A673 (cell line): Measurements from ENCODE around the gene SLC7A6. TPM values are rescaled to one million over a fixed set of nuclear protein-coding genes. Genes with fewer than 3 reads are reported as not detected.

Experiments used
- BruUV-seq: library from RNA; stranded (reverse); fragments of 400-500 nt; replicated peaks from 2 replicates; lab custom pipeline; 2021; lab: Mats Ljungman, UMichigan
- CTCF ChIA-PET: fragments of 300-600 bp; sonication (Branson Sonifier 250); formaldehyde crosslinking; loops from one replicate; lab custom pipeline; 2022; ENCODE audit warnings: antibody characterized with exemption; lab: Charles Lee
- POLR2A ChIA-PET: fragments of 300-600 bp; sonication (Branson Sonifier 250); formaldehyde crosslinking; loops from one replicate; lab custom pipeline; 2022; ENCODE audit warnings: antibody characterized with exemption; ENCODE audit not compliant: low non-redundant PET; lab: Charles Lee
- DNase-seq: peaks from one replicate; pipeline ENCODE4 v3.0.0-alpha.2; 2015; ENCODE audit warnings: low spot score
- H3K27ac ChIP-seq: fragments of 200-600 bp; sonication (generic); 2 replicates; pipeline ENCODE4 v1.5.1; 2016; ENCODE audit warnings: mixed run types, low read depth, mild to moderate bottlenecking, mixed read lengths, antibody characterized with exemption, low read length; ENCODE audit not compliant: poor library complexity, severe bottlenecking
- H3K27me3 ChIP-seq: fragments of 200-600 bp; sonication (generic); replicated peaks from 2 replicates; pipeline ENCODE4 v1.6.1; 2017; ENCODE audit warnings: mixed run types, low read depth, mild to moderate bottlenecking, mixed read lengths, antibody characterized with exemption, low read length; ENCODE audit not compliant: insufficient read depth, poor library complexity
- H3K36me3 ChIP-seq: fragments of 200-600 bp; sonication (generic); 2 replicates; pipeline ENCODE4 v1.6.1; 2016; ENCODE audit warnings: mixed run types, mild to moderate bottlenecking, mixed read lengths, antibody characterized with exemption, low read length; ENCODE audit not compliant: insufficient read depth, poor library complexity, severe bottlenecking
- H3K4me1 ChIP-seq: fragments of 200-600 bp; sonication (generic); 2 replicates; pipeline ENCODE4 v1.6.1; 2017; ENCODE audit warnings: mixed run types, mild to moderate bottlenecking, mixed read lengths, antibody characterized with exemption, low read length; ENCODE audit not compliant: insufficient read depth, poor library complexity, severe bottlenecking
- H3K4me3 ChIP-seq: fragments of 200-600 bp; sonication (generic); 2 replicates; pipeline ENCODE4 v1.5.1; 2016; ENCODE audit warnings: low read depth, mixed run types, mild to moderate bottlenecking, mixed read lengths, low read length; ENCODE audit not compliant: poor library complexity, severe bottlenecking
- H3K9me3 ChIP-seq: fragments of 200-600 bp; sonication (generic); 2 replicates; pipeline ENCODE4 v1.6.1; 2016; ENCODE audit warnings: mixed run types, low read depth, mild to moderate bottlenecking, mixed read lengths, antibody characterized with exemption, low read length; ENCODE audit not compliant: poor library complexity, severe bottlenecking
- EZH2 ChIP-seq: fragments of 200-600 bp; sonication (generic); IDR thresholded peaks from 2 replicates; pipeline ENCODE4 v1.6.1; 2017; ENCODE audit warnings: borderline replicate concordance, low read depth, mild to moderate bottlenecking, mixed read lengths, antibody characterized with exemption, low read length; ENCODE audit not compliant: poor library complexity, severe bottlenecking
- intact Hi-C: fragments of 100-400 bp; cut with micrococcal nuclease; formaldehyde crosslinking; loops from one replicate; pipeline ENCODE4 v1.10.0; 2022; ENCODE audit not compliant: unreplicated experiment
- total RNA-seq: library from RNA; stranded (reverse); gene quantifications from 2 replicates; pipeline ENCODE4 v1.2.3, GENCODE V29; 2021
- TF ChIP-seq, protein P1 (sequence below): fragments of 300-800, 200-600 bp; sonication (generic); conservative IDR thresholded peaks from 2 replicates; pipeline ENCODE4 v1.5.1; 2017; ENCODE audit warnings: low read depth, mild to moderate bottlenecking, antibody characterized with exemption, low read length, moderate library complexity, mixed read lengths

The SLC7A6 gene
- total RNA-seq, 1 experiment from 2014 or later = 58.7 TPM

DNA sequence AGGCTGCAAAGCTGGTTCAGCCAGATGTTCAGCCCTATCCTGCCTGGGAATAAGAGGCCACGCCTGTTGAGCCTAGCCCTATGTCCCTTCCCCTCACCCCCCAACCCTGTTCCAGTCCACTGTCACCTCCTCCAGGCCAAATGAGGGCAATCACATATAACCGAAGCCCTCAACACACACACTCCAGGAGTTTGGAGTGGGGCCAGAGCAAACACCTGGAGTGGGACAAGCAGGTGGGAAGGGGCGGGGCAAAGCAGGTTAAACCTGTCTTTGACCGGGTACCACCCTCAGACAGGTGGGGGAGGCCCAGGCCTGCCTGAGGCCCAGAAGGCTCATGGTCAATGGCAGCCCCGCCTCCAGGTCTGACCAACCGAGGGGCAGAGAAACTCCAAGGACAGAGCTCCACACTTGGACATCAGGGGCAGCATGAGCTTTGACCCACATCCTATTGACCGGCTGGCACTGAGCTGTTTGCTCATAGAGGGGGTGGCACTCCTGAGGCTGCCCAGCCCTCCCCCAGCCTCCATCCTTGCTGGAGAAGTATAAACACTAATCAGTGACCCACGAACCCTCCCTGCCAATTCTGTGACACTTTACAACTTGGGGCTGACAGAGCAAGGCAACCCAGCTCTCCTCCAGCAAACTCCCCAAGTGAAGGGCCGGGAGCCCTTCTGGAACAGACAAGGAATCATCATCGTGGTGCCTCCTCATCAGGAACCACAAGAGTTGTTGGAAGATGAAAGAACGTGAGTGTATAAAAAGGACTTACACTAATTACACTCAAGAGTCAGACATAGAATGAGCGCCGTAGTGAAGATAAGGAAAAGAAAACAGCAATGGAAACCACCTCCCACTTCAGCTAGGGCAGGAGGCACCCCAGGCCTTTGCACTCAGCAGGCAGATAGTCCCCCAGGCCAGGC lies 29.9 kb upstream of the SLC7A6 start:
- BruUV-seq = no TSS peak
- H3K27me3 ChIP-seq = no peaks in the 10 kb centered on the region
- no peaks in the 10 kb centered on the region for H3K36me3 ChIP-seq
- peaks cover 9% of the 10 kb centered on the region for H3K4me1 ChIP-seq
- no peak for DNase-seq
- intact Hi-C loops = no loop called here
- no peaks in the 10 kb centered on the region for H3K9me3 ChIP-seq
- ChIA-PET CTCF (interaction anchor here (0.5 to 0.6 kb wide), 2 partner anchors 70 to 253 kb away, joined by 3 to 4 read pairs; no protein-coding TSS in a partner anchor), POLR2A (no interaction called here)
- TF ChIP-seq EZH2 = no peak
- TF ChIP-seq, protein P1, sequence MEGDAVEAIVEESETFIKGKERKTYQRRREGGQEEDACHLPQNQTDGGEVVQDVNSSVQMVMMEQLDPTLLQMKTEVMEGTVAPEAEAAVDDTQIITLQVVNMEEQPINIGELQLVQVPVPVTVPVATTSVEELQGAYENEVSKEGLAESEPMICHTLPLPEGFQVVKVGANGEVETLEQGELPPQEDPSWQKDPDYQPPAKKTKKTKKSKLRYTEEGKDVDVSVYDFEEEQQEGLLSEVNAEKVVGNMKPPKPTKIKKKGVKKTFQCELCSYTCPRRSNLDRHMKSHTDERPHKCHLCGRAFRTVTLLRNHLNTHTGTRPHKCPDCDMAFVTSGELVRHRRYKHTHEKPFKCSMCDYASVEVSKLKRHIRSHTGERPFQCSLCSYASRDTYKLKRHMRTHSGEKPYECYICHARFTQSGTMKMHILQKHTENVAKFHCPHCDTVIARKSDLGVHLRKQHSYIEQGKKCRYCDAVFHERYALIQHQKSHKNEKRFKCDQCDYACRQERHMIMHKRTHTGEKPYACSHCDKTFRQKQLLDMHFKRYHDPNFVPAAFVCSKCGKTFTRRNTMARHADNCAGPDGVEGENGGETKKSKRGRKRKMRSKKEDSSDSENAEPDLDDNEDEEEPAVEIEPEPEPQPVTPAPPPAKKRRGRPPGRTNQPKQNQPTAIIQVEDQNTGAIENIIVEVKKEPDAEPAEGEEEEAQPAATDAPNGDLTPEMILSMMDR = no peak
- H3K27ac ChIP-seq = no peak overlapping the region
- H3K4me3 ChIP-seq = no peak overlapping the region

DNA sequence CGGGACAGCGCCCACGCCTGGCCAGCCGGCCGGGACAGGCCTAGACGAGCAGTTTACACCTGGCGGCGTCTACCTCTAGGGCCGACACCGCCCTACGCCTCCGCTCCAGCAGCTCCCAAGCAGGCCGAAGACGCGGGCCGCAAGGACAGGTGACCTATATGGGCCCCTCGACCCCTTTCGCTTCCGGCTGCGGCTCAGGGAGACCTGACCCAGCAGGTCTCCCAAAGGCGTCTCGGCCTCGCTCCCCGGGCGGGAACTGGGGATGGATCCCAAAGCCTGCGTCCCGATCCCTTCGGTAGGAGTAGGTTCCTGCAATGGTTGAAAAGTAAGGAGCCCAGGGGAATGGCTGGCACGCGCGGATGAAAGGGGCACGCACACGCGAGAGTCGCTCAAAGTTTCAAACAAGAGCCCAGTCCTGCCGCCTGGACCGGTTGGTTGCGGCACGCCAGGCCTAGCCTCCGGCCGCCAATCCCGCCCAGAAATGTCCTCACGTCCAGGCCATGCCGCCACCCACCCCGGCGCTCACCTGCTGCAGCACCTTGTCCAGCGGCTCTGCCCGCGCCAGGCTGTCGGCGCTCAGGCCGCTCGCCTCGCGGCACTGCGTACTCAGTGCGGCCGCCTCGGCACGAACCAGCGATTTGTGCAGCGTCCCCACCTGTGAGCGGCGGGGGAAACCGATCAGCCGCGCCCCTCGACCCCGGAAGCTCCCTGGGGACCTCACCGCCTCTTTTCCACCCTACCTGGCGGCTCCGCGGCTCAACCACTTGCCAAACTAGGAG lies 29.0 kb upstream of the SLC7A6 start:
- Histone ChIP-seq H3K27me3 (no peaks in the 10 kb centered on the region), H3K9me3 (no peaks in the 10 kb centered on the region), H3K27ac (no peak overlapping the region), H3K4me3 (no peak overlapping the region), H3K4me1 (peaks cover 9% of the 10 kb centered on the region), H3K36me3 (no peaks in the 10 kb centered on the region)
- TF ChIP-seq, protein P1 = no peak
- no peak for TF ChIP-seq EZH2
- intact Hi-C loops = no loop called here
- ChIA-PET CTCF (no interaction called here), POLR2A (no interaction called here)
- BruUV-seq = no TSS peak
- no peak for DNase-seq

DNA sequence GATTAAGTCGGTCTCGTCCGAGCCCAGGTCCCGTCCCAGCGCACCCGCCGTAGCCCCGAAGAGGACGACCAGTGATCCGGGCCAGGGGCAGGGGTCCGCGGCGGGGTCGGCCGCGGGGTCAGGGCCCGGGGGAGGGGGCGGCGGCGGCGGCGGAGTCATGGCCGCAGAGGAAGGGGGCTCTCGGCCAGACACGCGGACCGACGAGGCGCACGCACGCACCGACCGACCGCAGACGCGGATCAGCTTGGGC lies 28.5 kb upstream of the SLC7A6 start, which contains the start of gene ESRP2:
Gene ESRP2, minus strand, starts transcription at position 241 of the 250 bp plus-strand sequence. Its CDS starts 82 bp downstream, at position 159.
- no peak for TF ChIP-seq EZH2
- TF ChIP-seq, protein P1 = no peak
- H3K36me3 ChIP-seq = no peaks in the 10 kb centered on the region
- peak within 1 kb of the TSS; percentile 81 for H3K27ac ChIP-seq
- H3K9me3 ChIP-seq = no peaks in the 10 kb centered on the region
- intact Hi-C loops = no loop called here
- no TSS peak for BruUV-seq
- peaks cover 9% of the 10 kb centered on the region for H3K4me1 ChIP-seq
- ChIA-PET POLR2A (no interaction called here), CTCF (no interaction called here)
- no peaks in the 10 kb centered on the region for H3K27me3 ChIP-seq
- H3K4me3 ChIP-seq = peak within 1 kb of the TSS; percentile 50
- DNase-seq = no peak
